Kidney epithelial cell (primary cell): ENCODE measurements around the gene MDP1. TPM values are rescaled to one million over a fixed set of nuclear protein-coding genes. Genes with fewer than 3 reads are reported as not detected.
"Not testable (repeated sequence)": the region's sequence is repeated elsewhere in the genome, so short reads cannot be mapped to it uniquely, and the experiment has no call there.

Source experiments
- DNase-seq: peaks from one replicate; pipeline ENCODE4 v3.0.0-alpha.2; 2010; ENCODE audit warnings: low read depth
- H3K27me3 ChIP-seq: 2 replicates; pipeline ENCODE4 v1.6.0; 2011; ENCODE audit warnings: low read length; ENCODE audit not compliant: control insufficient read depth, insufficient read depth
- H3K36me3 ChIP-seq: 2 replicates; pipeline ENCODE4 v1.5.1; 2011; ENCODE audit warnings: low read length; ENCODE audit not compliant: control insufficient read depth, insufficient read depth
- H3K4me3 ChIP-seq: 2 replicates; pipeline ENCODE4 v1.5.1; 2011; ENCODE audit warnings: low read depth, mild to moderate bottlenecking, control low read depth, low read length
- total RNA-seq: library from RNA; depleted of rRNA; stranded (reverse); fragments of >200 nt; gene quantifications from 2 replicates; pipeline ENCODE4 v1.2.3, GENCODE V29; 2015
- TF ChIP-seq, protein P1 (sequence below): IDR thresholded peaks from 2 replicates; pipeline ENCODE4 v1.5.1; 2011; ENCODE audit warnings: mild to moderate bottlenecking, moderate library complexity, low read length, control low read depth, inconsistent platforms; ENCODE audit not compliant: insufficient read depth, poor library complexity, severe bottlenecking

MDP1 gene
- total RNA-seq, 1 donor from 2014 or later, result 11.8 TPM

DNA sequence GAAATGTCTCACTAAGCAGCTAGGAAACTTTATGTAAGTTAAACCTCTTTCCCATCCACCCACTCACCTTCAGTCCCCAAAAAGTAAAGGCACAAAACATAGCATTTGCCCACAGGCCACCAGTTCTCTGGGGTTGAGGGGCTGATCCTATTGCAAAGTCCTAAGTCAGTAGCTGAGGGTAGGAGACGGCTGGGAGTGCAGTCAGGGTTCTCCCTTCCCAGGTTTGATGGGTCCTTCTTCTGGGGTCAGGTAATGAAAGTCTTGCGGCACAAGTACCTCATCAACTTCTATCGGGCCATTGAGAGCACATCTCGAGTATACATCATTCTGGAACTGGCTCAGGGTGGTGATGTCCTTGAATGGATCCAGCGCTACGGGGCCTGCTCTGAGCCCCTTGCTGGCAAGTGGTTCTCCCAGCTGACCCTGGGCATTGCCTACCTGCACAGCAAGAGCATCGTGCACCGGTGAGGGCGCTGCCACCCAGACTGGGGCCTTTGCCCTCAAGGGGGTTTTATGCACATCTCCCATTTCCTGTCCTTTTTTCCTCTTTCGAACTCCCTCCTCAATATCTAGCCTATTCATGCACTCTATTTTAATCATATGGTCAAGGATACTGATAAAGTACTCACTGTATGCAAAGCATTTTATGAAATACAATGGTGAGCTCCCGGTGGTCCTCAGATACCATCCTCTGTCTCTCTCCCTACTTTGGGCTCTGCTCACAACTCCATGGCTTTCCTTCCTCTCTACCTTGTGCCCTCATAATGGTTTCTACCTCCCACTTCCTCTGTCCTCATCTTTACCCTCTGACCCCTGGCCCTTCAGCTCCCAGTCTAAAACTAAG, 9.4 kb downstream of the MDP1 start:
- no peaks in the 10 kb centered on the region for H3K27me3 ChIP-seq
- TF ChIP-seq, protein P1, sequence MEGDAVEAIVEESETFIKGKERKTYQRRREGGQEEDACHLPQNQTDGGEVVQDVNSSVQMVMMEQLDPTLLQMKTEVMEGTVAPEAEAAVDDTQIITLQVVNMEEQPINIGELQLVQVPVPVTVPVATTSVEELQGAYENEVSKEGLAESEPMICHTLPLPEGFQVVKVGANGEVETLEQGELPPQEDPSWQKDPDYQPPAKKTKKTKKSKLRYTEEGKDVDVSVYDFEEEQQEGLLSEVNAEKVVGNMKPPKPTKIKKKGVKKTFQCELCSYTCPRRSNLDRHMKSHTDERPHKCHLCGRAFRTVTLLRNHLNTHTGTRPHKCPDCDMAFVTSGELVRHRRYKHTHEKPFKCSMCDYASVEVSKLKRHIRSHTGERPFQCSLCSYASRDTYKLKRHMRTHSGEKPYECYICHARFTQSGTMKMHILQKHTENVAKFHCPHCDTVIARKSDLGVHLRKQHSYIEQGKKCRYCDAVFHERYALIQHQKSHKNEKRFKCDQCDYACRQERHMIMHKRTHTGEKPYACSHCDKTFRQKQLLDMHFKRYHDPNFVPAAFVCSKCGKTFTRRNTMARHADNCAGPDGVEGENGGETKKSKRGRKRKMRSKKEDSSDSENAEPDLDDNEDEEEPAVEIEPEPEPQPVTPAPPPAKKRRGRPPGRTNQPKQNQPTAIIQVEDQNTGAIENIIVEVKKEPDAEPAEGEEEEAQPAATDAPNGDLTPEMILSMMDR, result no peak
- no peaks in the 10 kb centered on the region for H3K36me3 ChIP-seq
- DNase-seq, result no peak
- H3K4me3 ChIP-seq, result no peak overlapping the region

DNA sequence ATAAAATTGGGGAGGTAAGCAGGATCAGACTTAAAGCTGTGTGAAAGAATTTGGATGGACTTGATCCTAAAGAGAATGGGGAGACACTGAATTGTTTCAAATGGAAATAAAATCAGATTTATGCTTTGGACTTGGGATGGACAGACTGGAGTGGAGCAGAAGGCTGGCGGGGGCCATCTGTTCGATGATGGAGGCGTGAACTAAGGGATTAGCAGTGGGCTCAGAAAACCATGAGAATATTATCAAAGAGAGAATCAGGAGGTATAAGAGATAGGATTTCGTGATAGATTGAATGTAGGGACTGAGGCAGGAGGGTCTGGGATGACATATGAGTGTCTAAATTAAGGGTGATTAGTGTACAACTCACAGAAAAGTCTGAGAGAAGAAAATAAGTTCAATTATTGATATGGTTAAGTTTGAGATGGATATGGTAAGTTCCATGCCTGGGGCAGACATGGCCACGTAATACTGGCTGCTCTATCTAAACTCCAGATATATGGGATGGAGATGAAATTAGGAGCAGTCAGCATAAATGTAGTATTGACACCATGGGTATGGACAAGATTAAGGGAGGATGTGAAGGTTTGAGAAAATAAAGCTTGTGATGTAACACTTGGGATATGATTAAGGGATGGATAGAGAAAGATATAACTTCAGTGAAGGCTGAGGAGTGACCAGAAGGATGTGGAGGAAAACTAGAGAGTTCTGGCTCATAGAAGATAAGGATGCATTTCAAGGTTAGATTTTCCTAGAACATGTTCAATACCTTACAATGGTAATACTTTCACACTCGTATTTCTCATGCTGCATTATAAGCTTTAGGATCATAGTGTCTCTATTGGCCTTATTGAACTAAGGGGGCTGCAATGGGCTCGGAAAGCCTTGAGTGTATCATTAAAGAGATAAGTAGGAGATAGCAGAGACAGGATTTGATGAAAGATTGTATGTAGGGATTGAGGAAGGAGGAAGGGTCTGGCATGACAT, 11.4 kb downstream of the MDP1 start:
- no peak overlapping the region for H3K4me3 ChIP-seq
- TF ChIP-seq, protein P1, result no peak
- H3K36me3 ChIP-seq, result no peaks in the 10 kb centered on the region
- no peak for DNase-seq
- H3K27me3 ChIP-seq, result no peaks in the 10 kb centered on the region

DNA sequence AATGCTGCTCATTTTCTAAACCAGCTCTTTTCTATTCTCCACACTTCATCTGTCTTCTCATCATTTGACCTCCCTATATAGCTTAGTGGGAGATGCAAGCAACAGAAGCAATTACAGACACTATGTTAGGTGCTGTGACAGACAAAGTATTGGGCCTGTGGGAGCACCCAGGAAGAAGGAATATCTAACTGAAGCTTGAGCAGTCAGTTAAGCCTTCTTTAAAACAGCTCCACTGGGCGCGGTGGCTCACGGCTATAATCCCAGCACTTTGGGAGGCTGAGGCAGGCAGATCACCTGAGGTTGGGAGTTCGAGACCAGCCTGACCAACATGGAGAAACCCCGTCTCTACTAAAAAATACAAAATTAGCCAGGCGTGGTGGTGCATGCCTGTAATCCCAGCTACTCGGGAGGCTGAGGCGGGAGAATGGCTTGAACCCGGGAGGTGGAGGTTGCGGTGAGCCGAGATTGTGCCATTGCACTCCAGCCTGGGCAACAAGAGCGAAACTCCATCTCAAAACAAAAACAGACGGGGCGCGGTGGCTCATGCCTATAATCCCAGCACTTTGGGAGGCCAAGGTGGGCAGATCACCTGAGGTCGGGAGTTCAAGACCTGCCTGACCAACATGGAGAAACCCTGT, 12.5 kb downstream of the MDP1 start:
- H3K36me3 ChIP-seq, H3K4me3 ChIP-seq, H3K27me3 ChIP-seq, DNase-seq: not testable (repeated sequence)

DNA sequence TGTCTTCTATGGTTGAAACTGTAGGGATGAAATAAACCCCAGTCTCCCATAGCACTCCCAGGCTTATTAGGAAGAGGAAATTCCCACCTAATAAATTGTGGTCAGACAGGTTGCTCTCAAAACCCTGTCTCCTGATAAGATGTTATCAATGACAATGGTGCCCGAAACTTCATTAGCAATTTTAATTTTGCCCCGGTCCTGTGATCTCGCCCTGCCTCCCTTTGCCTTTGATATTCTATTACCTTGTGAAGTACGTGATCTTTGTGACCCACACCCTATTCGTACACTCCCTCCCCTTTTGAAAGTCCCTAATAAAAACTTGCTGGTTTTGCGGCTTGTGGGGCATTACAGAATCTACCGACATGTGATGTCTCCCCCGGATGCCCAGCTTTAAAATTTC, 13.3 kb downstream of the MDP1 start:
- H3K27me3 ChIP-seq, DNase-seq, H3K4me3 ChIP-seq, H3K36me3 ChIP-seq: not testable (repeated sequence)

DNA sequence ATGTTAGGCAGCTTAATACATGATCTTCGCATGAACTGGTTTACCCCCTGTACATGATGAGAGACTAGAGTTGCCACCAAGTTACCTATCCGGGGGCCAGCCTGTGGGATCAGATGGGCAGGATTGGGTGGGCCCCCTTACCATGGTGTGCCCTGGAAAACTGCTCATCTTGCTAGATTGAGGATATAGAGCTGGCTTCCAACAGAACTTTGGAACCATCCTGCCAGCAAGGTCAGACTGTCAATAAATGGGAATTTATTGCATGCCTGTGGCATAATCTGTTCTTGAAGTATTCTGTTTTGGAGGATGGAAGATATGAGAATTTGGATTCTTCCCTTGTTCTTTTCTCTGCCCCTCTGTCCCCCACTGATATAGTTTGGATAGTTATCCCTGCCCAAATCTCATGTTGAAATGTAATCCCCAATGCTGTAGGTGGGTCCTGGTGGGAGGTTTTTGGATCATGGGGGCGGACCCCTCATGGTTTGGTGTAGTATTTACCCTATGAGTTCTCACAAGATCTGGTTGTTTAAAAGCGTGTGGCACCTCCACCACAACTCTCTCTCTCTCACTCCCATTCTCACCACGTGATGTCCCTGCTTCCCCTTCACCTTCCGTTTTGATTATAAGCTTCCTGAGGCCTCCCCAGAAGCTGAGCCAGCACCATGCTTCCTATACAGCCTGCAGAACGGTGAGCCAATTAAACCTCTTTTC, 16.9 kb downstream of the MDP1 start:
- no peak for DNase-seq
- TF ChIP-seq, protein P1, result no peak
- Histone ChIP-seq H3K4me3 (no peak overlapping the region), H3K36me3 (peaks cover 1% of the 10 kb centered on the region), H3K27me3 (no peaks in the 10 kb centered on the region)

DNA sequence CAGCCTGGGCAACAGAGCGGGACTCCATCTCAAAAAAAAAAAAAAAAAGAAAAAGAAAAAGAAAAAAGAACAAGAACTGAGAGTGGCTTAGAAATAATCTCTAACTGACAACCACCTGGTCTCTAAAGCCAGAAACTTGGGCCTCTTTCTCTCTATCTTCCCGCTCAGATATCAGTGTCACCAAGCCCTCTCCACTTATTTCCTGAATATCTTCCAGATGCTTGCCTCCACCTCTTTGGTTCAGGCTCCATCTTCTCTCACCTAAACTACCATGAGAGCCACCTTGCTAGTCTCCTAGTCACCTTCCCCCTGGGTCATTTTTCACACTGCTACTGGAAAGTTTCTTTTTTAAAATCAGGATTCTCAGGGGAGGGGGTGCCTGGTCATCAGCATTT, 18.8 kb downstream of the MDP1 start:
- Histone ChIP-seq H3K36me3 (peaks cover 3% of the 10 kb centered on the region), H3K27me3 (no peaks in the 10 kb centered on the region), H3K4me3 (no peak overlapping the region)
- no peak for DNase-seq
- TF ChIP-seq, protein P1, result no peak
